ENCODE data around the gene FAM120AOS.
"Not testable (repeated sequence)": the region's sequence is repeated elsewhere in the genome, so short reads cannot be mapped to it uniquely, and the experiment has no call there.

FAM120AOS gene

GRCh38 chr9:93447655-93448054 is 5.7 kb downstream of the FAM120AOS start:
- CTCF ChIA-PET: interaction anchor here (0.6 kb wide), 3 partner anchors 32 to 162 kb away, joined by 3 to 6 read pairs (median 5); no protein-coding TSS in a partner anchor
- H3K4me1 ChIP-seq (ENCODE audit: control insufficient read depth, insufficient read depth, low read length): no peaks in the 10 kb centered on the region
- H3K27ac ChIP-seq (ENCODE audit: extremely low read depth, low read depth, low read length): no peak overlapping the region
- POLR2A ChIA-PET: interaction anchor here (1.5 kb wide), 1 partner anchor 11 kb away, joined by 3 read pairs; no protein-coding TSS in a partner anchor
- H3K36me3 ChIP-seq (ENCODE audit: control insufficient read depth in 2 of 2, insufficient read depth in 1 of 2, low read length in 2 of 2): peaks cover 15 to 45% of the 10 kb centered on the region in 2 experiments; a peak in 2 of 3 replicates
- no peaks in the 10 kb centered on the region for H3K9me3 ChIP-seq (ENCODE audit: control insufficient read depth, insufficient read depth, low read depth, low read length)
- no peak overlapping the region for H3K4me3 ChIP-seq (ENCODE audit: low read depth, low read length)
- TF ChIP-seq ZNF24 (tag by site-specific recombination; IDR thresholded peaks at IDR 0.05): no peak
- no peak for TF ChIP-seq SP7 (tag by site-specific recombination; IDR thresholded peaks at IDR 0.05)

- peaks cover 15 to 45% of the 10 kb centered on the region in 2 experiments; a peak in 2 of 3 replicates for H3K36me3 ChIP-seq (ENCODE audit: control insufficient read depth in 2 of 2, insufficient read depth in 1 of 2, low read length in 2 of 2)
- POLR2A ChIA-PET: no interaction called here
- no peaks in the 10 kb centered on the region for H3K4me1 ChIP-seq (ENCODE audit: control insufficient read depth, insufficient read depth, low read length)
- H3K27ac ChIP-seq (ENCODE audit: extremely low read depth, low read depth, low read length): no peak overlapping the region
- no peaks in the 10 kb centered on the region for H3K9me3 ChIP-seq (ENCODE audit: control insufficient read depth, insufficient read depth, low read depth, low read length)
- no peak overlapping the region for H3K4me3 ChIP-seq (ENCODE audit: low read depth, low read length)
- CTCF ChIA-PET: interaction anchor here (1.1 kb wide), 1 partner anchor 10 kb away, joined by 3 read pairs; no protein-coding TSS in a partner anchor
- TF ChIP-seq ZNF398 (tag by site-specific recombination; IDR thresholded peaks at IDR 0.05): no peak
- TF ChIP-seq HOXA7 (CRISPR knock-in tag; IDR thresholded peaks at IDR 0.05; ENCODE audit: borderline replicate concordance): no peak
- no peak for TF ChIP-seq ZNF391 (tag by site-specific recombination; IDR thresholded peaks at IDR 0.05; ENCODE audit: borderline replicate concordance, low read depth)
These were observed 7.3 kb downstream of the FAM120AOS start for GRCh38 chr9:93446073-93446472.

- no peak overlapping the region for H3K4me3 ChIP-seq (ENCODE audit: low read depth, low read length)
- no peaks in the 10 kb centered on the region for H3K4me1 ChIP-seq (ENCODE audit: control insufficient read depth, insufficient read depth, low read length)
- no peak for TF ChIP-seq ZNF223 (tag by site-specific recombination; IDR thresholded peaks at IDR 0.05)
- ChIA-PET CTCF (interaction anchor here (0.5 to 0.6 kb wide), 2 partner anchors 13 to 134 kb away, joined by 3 read pairs; no protein-coding TSS in a partner anchor), POLR2A (interaction anchor here (0.6 kb wide), 1 partner anchor 13 kb away, joined by 3 read pairs; the partner anchor contains the start of gene FAM120AOS)
- peaks cover 0 to 6% of the 10 kb centered on the region in 2 experiments; a peak in 1 of 3 replicates for H3K36me3 ChIP-seq (ENCODE audit: control insufficient read depth in 2 of 2, insufficient read depth in 1 of 2, low read length in 2 of 2)
- H3K9me3 ChIP-seq (ENCODE audit: control insufficient read depth, insufficient read depth, low read depth, low read length): no peaks in the 10 kb centered on the region
- H3K27ac ChIP-seq (ENCODE audit: extremely low read depth, low read depth, low read length): no peak overlapping the region
These were observed 12.3 kb downstream of the FAM120AOS start for GRCh38 chr9:93440896-93441580.

GRCh38 chr9:93439301-93439700 is 14.1 kb downstream of the FAM120AOS start:
- CTCF ChIA-PET; H3K9me3 ChIP-seq (ENCODE audit: control insufficient read depth, insufficient read depth, low read depth, low read length); H3K4me1 ChIP-seq (ENCODE audit: control insufficient read depth, insufficient read depth, low read length); H3K27ac ChIP-seq (ENCODE audit: extremely low read depth, low read depth, low read length); POLR2A ChIA-PET; H3K36me3 ChIP-seq (ENCODE audit: control insufficient read depth in 2 of 2, insufficient read depth in 1 of 2, low read length in 2 of 2); H3K4me3 ChIP-seq (ENCODE audit: low read depth, low read length): not testable (repeated sequence)

GRCh38 chr9:93437996-93438395 is 15.4 kb downstream of the FAM120AOS start:
- CTCF ChIA-PET: no interaction called here

More at GRCh38 chr9:93437996-93438395, 15.4 kb downstream of the FAM120AOS start:
- Histone ChIP-seq H3K4me3 (ENCODE audit: low read depth, low read length) (no peak overlapping the region), H3K9me3 (ENCODE audit: control insufficient read depth, insufficient read depth, low read depth, low read length) (no peaks in the 10 kb centered on the region), H3K27ac (ENCODE audit: extremely low read depth, low read depth, low read length) (no peak overlapping the region), H3K4me1 (ENCODE audit: control insufficient read depth, insufficient read depth, low read length) (no peaks in the 10 kb centered on the region), H3K36me3 (ENCODE audit: control insufficient read depth in 2 of 2, insufficient read depth in 1 of 2, low read length in 2 of 2) (no peaks in the 10 kb centered on the region)
- POLR2A ChIA-PET: no interaction called here
- TF ChIP-seq ZNF837 (tag by site-specific recombination; IDR thresholded peaks at IDR 0.05) (no peak), SCRT2 (tag by site-specific recombination; IDR thresholded peaks at IDR 0.05) (0 out of 2 replicates have a peak, but pooled peaks have one; percentile 36)

Data from HEK293 (cell line).